Activated naive CD8-positive, alpha-beta T cell treated with anti-CD3 and anti-CD28 coated beads, Interleukin-2, amount 10 ng/mL, durations not matched to agents 7 days and 5 days (primary cell): Measurements from ENCODE around the gene CAPZB. TPM values are rescaled to one million over a fixed set of nuclear protein-coding genes. Genes with fewer than 3 reads are reported as not detected.
"Not testable (repeated sequence)": the region's sequence is repeated elsewhere in the genome, so short reads cannot be mapped to it uniquely, and the experiment has no call there.

Source experiments
- ATAC-seq: fragments of 150-1000 bp; cut with Tn5 transposase; one replicate; pipeline ENCODE4 v1.10.0; 2021; ENCODE audit warnings: low read depth, moderate library complexity
- POLR2A ChIA-PET: fragments of 350-600 bp; sonication (Branson Sonifier 250); formaldehyde crosslinking; loops from one replicate; lab custom pipeline; 2021; ENCODE audit warnings: antibody characterized with exemption; lab: Charles Lee
- DNase-seq: peaks from one replicate; pipeline ENCODE4 v3.0.0; 2021
- H3K27ac Mint-ChIP-seq: one replicate; pipeline ENCODE4 v1.8.0; 2022; ENCODE audit warnings: mild to moderate bottlenecking, mixed read lengths
- H3K27me3 Mint-ChIP-seq: one replicate; pipeline ENCODE4 v1.8.0; 2022; ENCODE audit warnings: mild to moderate bottlenecking, moderate library complexity, mixed read lengths
- H3K36me3 Mint-ChIP-seq: one replicate; pipeline ENCODE4 v1.8.0; 2021; ENCODE audit warnings: mild to moderate bottlenecking, mixed read lengths
- H3K4me1 Mint-ChIP-seq: one replicate; pipeline ENCODE4 v1.8.0; 2021; ENCODE audit warnings: mixed read lengths
- H3K4me3 Mint-ChIP-seq: one replicate; pipeline ENCODE4 v1.8.0; 2022; ENCODE audit warnings: mild to moderate bottlenecking, moderate library complexity, mixed read lengths
- H3K9me3 Mint-ChIP-seq: one replicate; pipeline ENCODE4 v1.8.0; 2021; ENCODE audit warnings: mixed read lengths
- total RNA-seq, 2 experiments: library from RNA; stranded (reverse); gene quantifications; one replicate each; pipeline ENCODE4 v1.2.3, GENCODE V29; 2021

The CAPZB gene
- total RNA-seq, 2 experiments from 2014 or later: 395 to 412 TPM

DNA sequence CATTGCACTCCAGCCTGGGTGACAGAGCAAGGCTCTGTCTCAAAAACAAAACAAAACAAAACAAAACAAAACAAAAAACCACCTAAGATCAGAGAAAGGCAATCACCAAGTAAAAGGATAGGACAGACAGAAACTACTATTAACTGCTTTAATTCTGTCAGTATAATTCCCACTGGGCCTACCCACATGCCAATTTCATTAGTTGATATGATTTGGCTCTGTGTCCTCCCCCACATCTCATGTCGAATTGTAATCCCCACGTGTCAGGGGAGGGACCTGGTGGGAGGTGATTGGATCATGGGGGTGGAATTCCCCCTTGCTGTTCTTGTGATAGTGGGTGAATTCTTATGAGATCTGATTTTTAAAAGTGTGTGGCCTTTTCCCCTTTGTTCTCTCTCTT lies 27.2 kb upstream of the CAPZB start:
- Mint-ChIP-seq H3K4me1 (peaks cover 11% of the 10 kb centered on the region), H3K27me3 (no peaks in the 10 kb centered on the region), H3K36me3 (no peaks in the 10 kb centered on the region), H3K27ac (no peak overlapping the region), H3K9me3 (peaks cover 2% of the 10 kb centered on the region), H3K4me3 (no peak overlapping the region)
- POLR2A ChIA-PET: no interaction called here
- no peak for ATAC-seq
- DNase-seq: no peak

DNA sequence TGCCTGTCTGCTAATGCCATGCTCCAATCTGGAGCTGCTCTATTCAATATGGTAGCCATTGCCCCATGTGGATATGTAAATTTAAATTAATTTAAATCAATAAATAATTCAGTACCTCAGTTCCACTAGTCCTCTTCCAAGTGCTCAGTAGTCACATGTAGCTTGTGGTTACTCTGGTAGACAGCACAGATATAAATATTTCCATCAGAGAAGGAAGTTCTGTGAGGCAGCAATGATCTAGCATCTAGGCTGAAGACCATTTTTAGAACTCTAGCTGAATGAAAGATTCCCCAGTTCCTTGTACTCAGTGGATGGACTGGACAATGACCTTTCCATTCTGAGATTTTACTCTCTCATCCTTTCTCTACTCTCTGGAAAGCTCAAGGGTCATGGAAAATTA lies 25.8 kb upstream of the CAPZB start:
- ATAC-seq (no peak), DNase-seq (no peak)
- Mint-ChIP-seq H3K27me3 (no peaks in the 10 kb centered on the region), H3K27ac (no peak overlapping the region), H3K36me3 (no peaks in the 10 kb centered on the region), H3K4me1 (peaks cover 8% of the 10 kb centered on the region), H3K4me3 (no peak overlapping the region), H3K9me3 (peaks cover 2% of the 10 kb centered on the region)
- POLR2A ChIA-PET: no interaction called here

DNA sequence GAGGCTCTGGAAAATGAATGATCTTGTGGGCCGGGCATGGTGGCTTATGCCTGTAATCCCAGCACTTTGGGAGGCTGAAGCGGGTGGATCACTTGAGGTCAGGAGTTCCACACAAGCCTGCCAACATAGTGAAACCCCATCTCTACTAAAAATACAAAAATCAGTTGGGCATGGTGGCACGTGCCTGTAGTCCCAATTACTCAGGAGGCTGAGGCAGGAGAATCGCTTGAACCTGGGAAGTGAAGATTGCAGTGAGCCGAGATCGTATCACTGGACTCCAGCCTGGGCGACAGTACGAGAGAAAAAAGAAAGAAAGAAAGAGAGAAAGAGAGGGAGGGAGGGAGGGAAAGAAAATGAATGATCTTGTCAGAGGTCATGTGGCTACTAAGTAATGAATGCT lies 24.3 kb upstream of the CAPZB start:
- H3K4me3 Mint-ChIP-seq, H3K27me3 Mint-ChIP-seq, DNase-seq, ATAC-seq, H3K36me3 Mint-ChIP-seq, H3K27ac Mint-ChIP-seq, POLR2A ChIA-PET, H3K9me3 Mint-ChIP-seq: not testable (repeated sequence)
- peaks cover 13% of the 10 kb centered on the region for H3K4me1 Mint-ChIP-seq

DNA sequence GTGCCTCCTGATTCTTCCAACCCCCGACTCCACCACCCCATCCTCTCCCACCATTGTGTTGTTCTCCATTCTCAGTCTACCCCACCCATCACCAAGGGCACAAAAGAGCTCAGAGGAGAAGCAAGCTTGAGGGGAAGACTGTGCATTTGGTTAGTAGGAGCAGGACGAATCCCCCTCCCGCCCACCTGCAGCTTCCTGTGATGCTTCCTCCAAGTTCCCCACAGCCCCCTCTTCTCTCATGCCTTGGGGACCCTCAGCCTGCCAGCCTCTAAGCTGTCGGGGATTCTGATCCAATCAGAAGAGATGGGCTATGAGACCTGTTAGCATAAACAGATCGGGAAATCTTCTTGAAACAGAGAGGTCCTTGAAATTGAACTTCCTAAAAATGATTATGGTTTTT lies 22.2 kb upstream of the CAPZB start:
- peaks cover 3% of the 10 kb centered on the region for H3K9me3 Mint-ChIP-seq
- no peak for DNase-seq
- no peak overlapping the region for H3K4me3 Mint-ChIP-seq
- ATAC-seq: no peak
- H3K27ac Mint-ChIP-seq: no peak overlapping the region
- peaks cover 2% of the 10 kb centered on the region for H3K36me3 Mint-ChIP-seq
- no peaks in the 10 kb centered on the region for H3K27me3 Mint-ChIP-seq
- H3K4me1 Mint-ChIP-seq: peaks cover 13% of the 10 kb centered on the region
- POLR2A ChIA-PET: interaction anchor here (0.7 kb wide), 1 partner anchor 21 kb away, joined by 8 read pairs; no protein-coding TSS in a partner anchor

DNA sequence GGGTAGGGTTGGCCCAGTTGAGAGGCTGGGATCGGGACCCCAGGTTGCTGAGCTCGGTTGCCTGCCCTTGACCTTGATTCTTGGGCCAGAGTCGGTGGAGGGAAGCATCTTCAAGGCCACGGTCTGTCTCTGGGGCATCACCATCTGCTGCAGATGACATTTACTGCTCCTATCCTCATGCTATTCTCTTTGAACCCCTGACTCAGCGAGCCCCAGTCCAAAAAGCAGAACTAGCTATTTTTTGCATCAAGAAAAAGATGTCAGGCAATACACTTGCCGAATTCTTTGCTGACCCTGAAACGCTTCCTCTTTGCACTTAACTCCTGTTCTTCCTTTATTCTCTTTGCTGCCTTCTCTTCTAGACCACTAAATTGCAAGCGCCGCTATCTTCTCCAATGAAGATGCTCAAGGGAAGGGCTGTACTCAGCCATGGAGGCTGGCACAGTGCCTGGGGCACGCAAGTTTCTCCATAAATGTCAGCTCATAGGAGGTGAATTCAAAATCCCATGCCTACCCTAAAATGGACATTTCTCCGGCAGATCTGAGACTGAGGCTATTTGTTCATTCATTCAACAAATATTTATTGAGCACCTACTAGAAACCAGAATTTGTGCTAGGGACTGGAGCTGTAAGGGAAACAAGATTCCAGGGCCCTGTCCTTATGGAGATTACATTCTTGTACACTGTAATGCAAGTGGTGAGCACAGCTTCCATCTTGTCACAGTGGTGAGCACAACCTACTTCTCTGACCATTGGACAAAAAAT lies 20.5 kb upstream of the CAPZB start:
- H3K36me3 Mint-ChIP-seq: peaks cover 2% of the 10 kb centered on the region
- ATAC-seq (no peak), DNase-seq (no peak)
- peaks cover 15% of the 10 kb centered on the region for H3K4me1 Mint-ChIP-seq
- no peaks in the 10 kb centered on the region for H3K27me3 Mint-ChIP-seq
- POLR2A ChIA-PET: interaction anchor here (0.6 kb wide), 1 partner anchor 160 kb away, joined by 3 read pairs; no protein-coding TSS in a partner anchor
- H3K4me3 Mint-ChIP-seq: no peak overlapping the region
- peaks cover 3% of the 10 kb centered on the region for H3K9me3 Mint-ChIP-seq
- no peak overlapping the region for H3K27ac Mint-ChIP-seq

DNA sequence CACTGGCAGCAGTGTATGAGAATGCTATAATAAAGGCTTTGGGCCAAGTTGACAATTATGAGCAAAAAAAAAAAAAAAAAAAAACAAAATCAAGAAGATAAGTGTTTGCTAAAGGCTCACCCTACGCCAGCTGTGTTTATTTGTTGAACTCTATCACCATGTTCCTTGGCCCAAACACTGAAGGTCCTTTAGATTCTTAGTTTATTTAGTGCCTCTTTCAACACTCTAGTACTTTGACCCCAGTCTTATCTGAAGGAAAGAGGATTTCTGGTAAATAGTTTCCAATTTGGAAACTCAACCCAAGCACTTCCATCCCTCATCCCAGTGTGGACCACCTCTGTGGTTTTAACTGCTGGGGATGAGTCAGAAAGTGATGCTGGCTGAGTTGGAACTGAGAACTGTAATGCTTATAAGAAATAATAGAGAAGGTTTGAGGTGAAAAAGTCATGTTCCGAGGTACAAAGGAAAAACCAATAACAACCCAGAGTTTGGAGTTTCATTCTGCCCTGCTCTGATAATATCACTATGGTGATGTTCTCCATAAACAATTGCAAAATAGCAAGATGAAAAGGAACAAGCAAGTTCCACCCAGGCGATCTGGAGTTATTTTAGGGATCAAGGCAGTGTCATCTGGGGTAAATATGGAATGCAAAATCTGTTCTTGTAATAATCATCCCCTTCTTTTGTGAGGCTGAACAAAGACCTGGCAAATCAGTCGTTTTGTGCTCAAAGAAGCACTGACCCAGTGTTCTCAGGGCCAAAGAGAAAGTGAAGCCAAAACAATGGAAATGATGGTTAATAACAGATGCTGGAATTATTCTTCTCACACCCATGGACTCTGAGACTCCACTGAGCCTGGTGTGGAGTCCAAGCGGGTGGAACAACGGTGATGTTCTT lies 19.7 kb upstream of the CAPZB start:
- peaks cover 3% of the 10 kb centered on the region for H3K9me3 Mint-ChIP-seq
- no peak overlapping the region for H3K27ac Mint-ChIP-seq
- peaks cover 15% of the 10 kb centered on the region for H3K4me1 Mint-ChIP-seq
- ATAC-seq (no peak), DNase-seq (no peak)
- H3K4me3 Mint-ChIP-seq: no peak overlapping the region
- POLR2A ChIA-PET: interaction anchor here (0.6 kb wide), 1 partner anchor 159 kb away, joined by 3 read pairs; no protein-coding TSS in a partner anchor
- no peaks in the 10 kb centered on the region for H3K27me3 Mint-ChIP-seq
- H3K36me3 Mint-ChIP-seq: peaks cover 2% of the 10 kb centered on the region

DNA sequence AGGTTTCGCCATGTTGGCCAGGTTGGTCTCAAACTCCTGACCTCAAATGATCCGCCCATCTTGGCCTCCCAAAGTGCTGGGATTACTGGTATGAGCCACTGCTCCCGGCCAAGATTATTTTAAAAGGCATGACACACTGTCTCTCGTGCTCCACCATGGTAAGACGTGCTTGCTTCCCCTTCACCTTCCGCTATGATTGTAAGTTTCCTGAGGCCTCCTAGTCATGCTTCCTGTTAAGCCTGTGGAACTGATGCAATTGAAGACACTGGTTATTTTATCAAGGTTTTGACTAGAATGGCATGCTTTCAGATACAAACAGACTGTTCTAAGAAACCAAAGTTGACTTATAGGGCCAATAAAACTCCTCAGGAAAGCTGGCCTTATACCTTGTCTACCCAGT lies 16.9 kb upstream of the CAPZB start:
- not testable (repeated sequence) for H3K27ac Mint-ChIP-seq

DNA sequence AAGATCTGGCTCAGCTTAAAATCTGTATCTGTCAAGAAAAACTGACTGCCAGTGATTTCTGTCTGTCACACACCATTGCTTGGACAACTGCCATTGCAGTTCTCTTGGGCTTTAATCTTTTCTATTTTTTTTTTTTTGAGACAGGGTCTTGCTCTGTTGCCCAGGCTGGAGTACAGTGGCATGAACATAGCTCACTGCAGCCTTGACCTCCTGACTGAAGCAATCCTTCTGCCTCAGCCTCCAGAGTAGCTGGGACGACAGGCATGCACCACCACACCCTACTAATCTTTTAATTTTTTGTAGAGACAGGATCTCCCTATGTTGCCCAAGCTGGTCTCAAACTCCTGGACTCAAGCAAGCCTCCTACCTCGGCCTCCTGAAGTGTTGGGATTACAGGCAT lies 14.5 kb upstream of the CAPZB start:
- not testable (repeated sequence) for ATAC-seq, H3K4me3 Mint-ChIP-seq, H3K36me3 Mint-ChIP-seq, H3K9me3 Mint-ChIP-seq, H3K27me3 Mint-ChIP-seq, H3K27ac Mint-ChIP-seq, DNase-seq
- POLR2A ChIA-PET: interaction anchor here (1.0 kb wide), 1 partner anchor 22 kb away, joined by 3 read pairs; no protein-coding TSS in a partner anchor
- peaks cover 14% of the 10 kb centered on the region for H3K4me1 Mint-ChIP-seq

More for the DNA sequence above, 16.9 kb upstream of the CAPZB start:
- DNase-seq, H3K27me3 Mint-ChIP-seq, H3K36me3 Mint-ChIP-seq, ATAC-seq, H3K4me3 Mint-ChIP-seq, POLR2A ChIA-PET, H3K9me3 Mint-ChIP-seq, H3K4me1 Mint-ChIP-seq: not testable (repeated sequence)

DNA sequence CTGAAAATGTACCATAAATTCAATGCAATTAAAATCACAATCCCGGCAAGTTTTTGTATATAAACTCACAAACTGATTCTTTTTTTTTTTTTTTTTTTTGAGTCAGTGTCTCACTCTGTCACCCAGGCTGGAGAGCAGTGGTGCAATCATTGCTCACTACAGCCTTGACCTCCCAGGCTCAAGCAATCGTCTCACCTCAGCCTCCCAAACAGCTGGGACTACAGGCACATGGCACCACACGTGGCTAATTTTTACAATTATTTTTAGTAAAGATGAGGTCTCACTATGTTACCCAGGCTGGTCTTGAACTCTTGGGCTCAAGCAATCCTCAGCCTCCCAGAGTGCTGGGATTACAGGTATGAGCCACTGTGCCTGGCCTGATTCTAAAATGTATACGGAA lies 12.1 kb upstream of the CAPZB start:
- H3K36me3 Mint-ChIP-seq, H3K4me3 Mint-ChIP-seq, H3K27me3 Mint-ChIP-seq, H3K9me3 Mint-ChIP-seq, DNase-seq, ATAC-seq, H3K27ac Mint-ChIP-seq, POLR2A ChIA-PET: not testable (repeated sequence)
- H3K4me1 Mint-ChIP-seq: peaks cover 14% of the 10 kb centered on the region

DNA sequence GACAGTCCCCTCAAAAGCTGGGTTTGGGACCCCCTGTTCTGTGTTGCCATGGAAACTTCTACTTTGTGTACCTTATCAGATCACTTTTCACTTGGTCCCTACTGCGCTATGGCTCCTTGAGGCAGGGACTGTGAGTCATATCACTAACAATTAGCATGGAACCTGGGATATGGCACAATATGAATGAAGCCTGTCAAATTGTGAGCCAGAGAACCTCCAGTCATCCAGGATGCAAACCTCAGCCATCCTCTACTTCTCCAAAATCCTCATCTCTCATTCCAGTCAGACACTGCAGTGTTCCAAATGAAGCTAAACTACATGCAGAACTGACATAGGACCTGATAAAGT lies 11.2 kb upstream of the CAPZB start:
- no peaks in the 10 kb centered on the region for H3K36me3 Mint-ChIP-seq
- no peaks in the 10 kb centered on the region for H3K9me3 Mint-ChIP-seq
- POLR2A ChIA-PET: no interaction called here
- ATAC-seq: no peak
- H3K4me3 Mint-ChIP-seq: no peak overlapping the region
- H3K27me3 Mint-ChIP-seq: no peaks in the 10 kb centered on the region
- no peak overlapping the region for H3K27ac Mint-ChIP-seq
- H3K4me1 Mint-ChIP-seq: peaks cover 18% of the 10 kb centered on the region
- no peak for DNase-seq

DNA sequence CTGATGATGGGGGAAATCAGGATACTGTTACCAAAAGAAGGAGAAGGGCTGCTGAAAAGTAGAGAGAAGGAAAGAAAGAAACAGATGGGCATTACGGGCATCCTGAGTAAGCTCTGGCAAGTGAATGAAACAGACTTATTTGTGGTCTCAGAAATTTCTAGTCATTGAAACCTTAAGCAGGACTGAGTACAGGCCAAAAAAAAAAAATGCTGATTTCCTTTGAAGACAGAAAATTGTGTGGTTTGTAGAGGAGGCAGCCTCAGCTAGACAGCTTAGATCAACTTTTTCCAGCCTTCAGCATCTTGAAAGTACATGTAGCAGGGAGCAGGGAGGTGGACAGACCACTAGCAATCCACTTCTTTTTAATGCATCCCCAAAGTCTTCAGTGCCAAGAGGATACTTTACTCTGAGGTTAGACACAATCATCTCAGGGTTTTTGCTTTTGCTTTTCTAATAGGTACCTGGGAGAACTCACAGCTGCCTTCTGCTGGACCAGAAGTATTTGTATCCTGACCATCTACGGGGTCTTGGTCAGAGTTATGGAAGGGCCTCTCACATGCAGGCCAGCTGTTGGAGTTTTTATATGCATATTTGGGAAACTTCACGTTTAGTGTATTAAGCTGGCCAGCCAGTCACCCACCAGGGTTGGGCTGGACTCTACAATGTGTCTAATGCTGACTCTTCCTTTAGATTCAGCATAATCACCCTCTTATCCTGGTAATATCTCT lies 10.6 kb upstream of the CAPZB start:
- peaks cover 1% of the 10 kb centered on the region for H3K36me3 Mint-ChIP-seq
- no peak for ATAC-seq
- POLR2A ChIA-PET: no interaction called here
- peaks cover 20% of the 10 kb centered on the region for H3K4me1 Mint-ChIP-seq
- no peak overlapping the region for H3K4me3 Mint-ChIP-seq
- no peak for DNase-seq
- no peaks in the 10 kb centered on the region for H3K27me3 Mint-ChIP-seq
- H3K9me3 Mint-ChIP-seq: no peaks in the 10 kb centered on the region
- no peak overlapping the region for H3K27ac Mint-ChIP-seq

DNA sequence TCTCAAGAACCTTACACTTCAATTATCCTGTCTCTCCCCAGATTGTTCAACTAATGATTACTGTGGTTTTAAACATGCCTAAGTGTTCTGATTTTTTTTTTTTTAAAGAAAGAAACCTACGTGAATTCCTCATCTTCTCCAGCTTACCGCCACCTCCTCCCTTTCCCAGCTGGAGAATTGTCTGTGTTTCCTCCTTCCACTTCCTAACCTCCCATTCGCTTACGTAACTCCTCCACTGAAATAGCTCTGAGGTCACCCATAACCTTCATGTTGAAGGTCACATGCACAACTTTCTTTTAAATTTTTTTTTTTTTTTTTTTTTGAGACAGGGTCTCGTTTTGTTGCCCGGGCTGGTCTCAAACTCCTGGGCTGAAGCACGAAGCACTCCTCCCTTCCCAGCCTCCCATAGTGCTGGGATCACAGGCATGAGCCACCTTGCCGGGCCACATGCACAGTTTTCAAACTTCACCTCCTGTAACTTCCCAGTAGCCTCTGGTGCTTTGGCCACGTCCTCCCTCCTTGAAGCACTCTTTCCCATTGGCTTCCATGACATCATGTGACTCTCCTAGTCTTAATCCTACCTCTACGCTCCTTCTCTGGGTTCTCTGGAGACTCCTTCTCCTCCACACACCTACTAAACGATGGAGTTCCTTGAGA lies 9.8 kb upstream of the CAPZB start:
- Mint-ChIP-seq H3K27me3 (no peaks in the 10 kb centered on the region), H3K4me3 (no peak overlapping the region), H3K36me3 (peaks cover 3% of the 10 kb centered on the region), H3K9me3 (no peaks in the 10 kb centered on the region), H3K27ac (no peak overlapping the region), H3K4me1 (peaks cover 22% of the 10 kb centered on the region)
- ATAC-seq: no peak
- POLR2A ChIA-PET: interaction anchor here (0.6 kb wide), 1 partner anchor 53 kb away, joined by 3 read pairs; no protein-coding TSS in a partner anchor
- no peak for DNase-seq

DNA sequence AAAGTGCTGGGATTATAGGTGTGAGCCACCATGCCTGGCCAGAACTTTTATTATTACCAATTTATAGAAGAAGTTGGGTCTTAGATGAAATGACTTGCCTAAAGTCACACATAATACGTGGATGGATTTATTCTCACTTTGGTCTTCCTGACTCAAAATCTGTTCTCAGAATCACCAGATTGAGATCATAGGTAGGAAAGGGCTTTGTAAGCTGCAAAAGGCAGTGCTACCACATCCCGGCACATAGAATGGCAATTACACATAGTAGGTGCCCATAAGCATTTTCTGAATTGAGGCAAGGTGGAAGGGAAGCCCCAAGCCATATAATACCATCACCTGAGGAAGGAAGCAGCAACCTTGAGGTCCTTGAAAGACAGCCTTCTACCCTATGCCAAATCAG lies 8.2 kb upstream of the CAPZB start:
- H3K4me1 Mint-ChIP-seq: peaks cover 24% of the 10 kb centered on the region
- H3K36me3 Mint-ChIP-seq: peaks cover 3% of the 10 kb centered on the region
- no peaks in the 10 kb centered on the region for H3K27me3 Mint-ChIP-seq
- DNase-seq: no peak
- ATAC-seq: no peak
- no peaks in the 10 kb centered on the region for H3K9me3 Mint-ChIP-seq
- H3K4me3 Mint-ChIP-seq: no peak overlapping the region
- no peak overlapping the region for H3K27ac Mint-ChIP-seq
- POLR2A ChIA-PET: no interaction called here
